SK-N-SH treated with all-trans-retinoic acid at 6 μM for 48 hours (cell line): ENCODE data around the gene RASL12.

ENCODE experiments used
- ATAC-seq: fragments of 200-7000 bp; cut with Tn5 transposase; 3 replicates; pipeline ENCODE4 v1.9.1; 2020; ENCODE audit warnings: mild to moderate bottlenecking, moderate library complexity
- ARNTL ChIP-seq: fragments of 450-650 bp; formaldehyde crosslinking; IDR thresholded peaks from 2 replicates; pipeline ENCODE4 v1.5.0; 2020; ENCODE audit warnings: low read depth, mild to moderate bottlenecking, moderate library complexity, borderline replicate concordance
- BACH2 ChIP-seq: fragments of 250-450 bp; sonication (Bioruptor Pico); IDR thresholded peaks from 2 replicates; pipeline ENCODE4 v1.9.0; 2021; ENCODE audit warnings: mild to moderate bottlenecking, borderline replicate concordance
- CREB5 ChIP-seq: fragments of 250-450 bp; sonication (Bioruptor Pico); IDR thresholded peaks from 2 replicates; pipeline ENCODE4 v1.5.1; 2020; ENCODE audit warnings: low read depth, mild to moderate bottlenecking, moderate library complexity
- ESRRG ChIP-seq: fragments of 250-450 bp; sonication (Bioruptor Pico); IDR thresholded peaks from 2 replicates; pipeline ENCODE4 v1.6.1; 2021; ENCODE audit warnings: mild to moderate bottlenecking
- GLIS3 ChIP-seq: fragments of 250-450 bp; sonication (Bioruptor Pico); IDR thresholded peaks from 2 replicates; pipeline ENCODE4 v1.5.0; 2020; ENCODE audit warnings: mild to moderate bottlenecking, moderate library complexity
- ISL1 ChIP-seq: fragments of 250-450 bp; sonication (Bioruptor Pico); IDR thresholded peaks from 2 replicates; pipeline ENCODE4 v2.1.2; 2022; ENCODE audit warnings: mild to moderate bottlenecking, moderate library complexity
- OSR1 ChIP-seq: fragments of 250-450 bp; sonication (Bioruptor Pico); IDR thresholded peaks from 2 replicates; pipeline ENCODE4 v1.8.0; 2022; ENCODE audit warnings: moderate library complexity, mild to moderate bottlenecking, inconsistent platforms
- PPARA ChIP-seq: fragments of 250-450 bp; sonication (Bioruptor Pico); IDR thresholded peaks from 2 replicates; pipeline ENCODE4 v1.5.0; 2020; ENCODE audit warnings: mild to moderate bottlenecking, borderline replicate concordance
- RARB ChIP-seq: fragments of 250-450 bp; sonication (Bioruptor Pico); IDR thresholded peaks from 2 replicates; pipeline ENCODE4 v1.8.0; 2021; ENCODE audit warnings: mild to moderate bottlenecking, moderate library complexity
- SNAI2 ChIP-seq: fragments of 250-450 bp; sonication (Bioruptor Pico); IDR thresholded peaks from 2 replicates; pipeline ENCODE4 v1.5.0; 2020; ENCODE audit warnings: mild to moderate bottlenecking, moderate library complexity
- TCF4 ChIP-seq: fragments of 250-450 bp; sonication (Bioruptor Pico); IDR thresholded peaks from 2 replicates; pipeline ENCODE4 v1.8.0; 2021; ENCODE audit warnings: mild to moderate bottlenecking, moderate library complexity, borderline replicate concordance
- TOX ChIP-seq: fragments of 250-450 bp; sonication (Bioruptor Pico); IDR thresholded peaks from 2 replicates; pipeline ENCODE4 v1.8.0; 2021; ENCODE audit warnings: mild to moderate bottlenecking, moderate library complexity, borderline replicate concordance
- ZFP3 ChIP-seq: fragments of 250-450 bp; sonication (Bioruptor Pico); IDR thresholded peaks from 2 replicates; pipeline ENCODE4 v1.5.0; 2020; ENCODE audit warnings: mild to moderate bottlenecking, moderate library complexity
- ZFP30 ChIP-seq: fragments of 450-650 bp; formaldehyde crosslinking; IDR thresholded peaks from 2 replicates; pipeline ENCODE4 v1.5.0; 2022; ENCODE audit warnings: mild to moderate bottlenecking, moderate library complexity
- ZNF565 ChIP-seq: fragments of 450-650 bp; formaldehyde crosslinking; conservative IDR thresholded peaks from 2 replicates; pipeline ENCODE4 v1.5.0; 2020; ENCODE audit warnings: low read depth, mild to moderate bottlenecking, moderate library complexity
- ZNF70 ChIP-seq: fragments of 450-650 bp; formaldehyde crosslinking; IDR thresholded peaks from 2 replicates; pipeline ENCODE4 v1.5.0; 2020; ENCODE audit warnings: mild to moderate bottlenecking, moderate library complexity
- ZNF8 ChIP-seq: fragments of 450-650 bp; formaldehyde crosslinking; IDR thresholded peaks from 2 replicates; pipeline ENCODE4 v1.5.0; 2020; ENCODE audit warnings: mild to moderate bottlenecking, moderate library complexity
- TF ChIP-seq, protein P1 (sequence below): fragments of 250-450 bp; sonication (Bioruptor Pico); IDR thresholded peaks from 2 replicates; pipeline ENCODE4 v1.5.0; 2020; ENCODE audit warnings: mild to moderate bottlenecking, moderate library complexity
- TF ChIP-seq, protein P2 (sequence below): fragments of 250-450 bp; sonication (Bioruptor Pico); IDR thresholded peaks from 2 replicates; pipeline ENCODE4 v1.5.1; 2021; ENCODE audit warnings: mild to moderate bottlenecking, moderate library complexity
- TF ChIP-seq, protein P3 (sequence below): fragments of 250-450 bp; sonication (Bioruptor Pico); IDR thresholded peaks from 2 replicates; pipeline ENCODE4 v1.8.0; 2020; ENCODE audit warnings: mild to moderate bottlenecking, moderate library complexity, borderline replicate concordance

RASL12 gene

GRCh38 chr15:65084500-65085206 lies 16.9 kb upstream of the RASL12 start:
- TF ChIP-seq TOX (CRISPR knock-in tag) (no peak), ISL1 (CRISPR knock-in tag) (no peak), ESRRG (CRISPR knock-in tag) (no peak), SNAI2 (CRISPR knock-in tag) (no peak), CREB5 (no peak), ZFP30 (no peak), ZNF8 (CRISPR knock-in tag) (no peak), GLIS3 (CRISPR knock-in tag) (no peak)
- TF ChIP-seq, protein P1, sequence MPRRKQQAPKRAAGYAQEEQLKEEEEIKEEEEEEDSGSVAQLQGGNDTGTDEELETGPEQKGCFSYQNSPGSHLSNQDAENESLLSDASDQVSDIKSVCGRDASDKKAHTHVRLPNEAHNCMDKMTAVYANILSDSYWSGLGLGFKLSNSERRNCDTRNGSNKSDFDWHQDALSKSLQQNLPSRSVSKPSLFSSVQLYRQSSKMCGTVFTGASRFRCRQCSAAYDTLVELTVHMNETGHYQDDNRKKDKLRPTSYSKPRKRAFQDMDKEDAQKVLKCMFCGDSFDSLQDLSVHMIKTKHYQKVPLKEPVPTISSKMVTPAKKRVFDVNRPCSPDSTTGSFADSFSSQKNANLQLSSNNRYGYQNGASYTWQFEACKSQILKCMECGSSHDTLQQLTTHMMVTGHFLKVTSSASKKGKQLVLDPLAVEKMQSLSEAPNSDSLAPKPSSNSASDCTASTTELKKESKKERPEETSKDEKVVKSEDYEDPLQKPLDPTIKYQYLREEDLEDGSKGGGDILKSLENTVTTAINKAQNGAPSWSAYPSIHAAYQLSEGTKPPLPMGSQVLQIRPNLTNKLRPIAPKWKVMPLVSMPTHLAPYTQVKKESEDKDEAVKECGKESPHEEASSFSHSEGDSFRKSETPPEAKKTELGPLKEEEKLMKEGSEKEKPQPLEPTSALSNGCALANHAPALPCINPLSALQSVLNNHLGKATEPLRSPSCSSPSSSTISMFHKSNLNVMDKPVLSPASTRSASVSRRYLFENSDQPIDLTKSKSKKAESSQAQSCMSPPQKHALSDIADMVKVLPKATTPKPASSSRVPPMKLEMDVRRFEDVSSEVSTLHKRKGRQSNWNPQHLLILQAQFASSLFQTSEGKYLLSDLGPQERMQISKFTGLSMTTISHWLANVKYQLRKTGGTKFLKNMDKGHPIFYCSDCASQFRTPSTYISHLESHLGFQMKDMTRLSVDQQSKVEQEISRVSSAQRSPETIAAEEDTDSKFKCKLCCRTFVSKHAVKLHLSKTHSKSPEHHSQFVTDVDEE = no peak
- ATAC-seq = no peak

DNA sequence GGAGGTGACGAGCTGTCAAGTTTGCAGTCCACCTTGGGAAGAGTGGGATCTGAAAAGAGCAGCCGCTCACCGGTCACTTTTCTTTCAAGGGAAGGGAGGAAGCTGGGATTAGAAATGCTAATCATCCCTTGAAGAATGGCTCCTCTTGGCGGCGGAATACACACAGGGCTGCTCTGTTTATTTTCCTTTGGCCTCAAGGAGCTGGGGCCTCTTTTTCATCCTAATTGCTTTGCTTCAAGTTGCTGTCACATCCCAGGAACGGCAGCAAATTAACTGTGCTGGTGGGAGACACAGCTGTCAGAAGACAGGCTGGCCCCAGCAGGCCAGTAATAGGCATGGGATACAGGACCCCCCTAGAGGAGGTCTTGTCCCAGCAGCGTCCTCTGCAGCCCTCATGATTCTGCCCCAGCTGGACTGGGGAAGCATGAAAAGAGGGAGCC lies 15.5 kb upstream of the RASL12 start:
- TF ChIP-seq, protein P1 = no peak
- TF ChIP-seq OSR1 (CRISPR knock-in tag) (no peak), ZFP3 (CRISPR knock-in tag) (no peak), TCF4 (no peak), PPARA (no peak), TOX (CRISPR knock-in tag) (no peak)
- ATAC-seq = no peak

DNA sequence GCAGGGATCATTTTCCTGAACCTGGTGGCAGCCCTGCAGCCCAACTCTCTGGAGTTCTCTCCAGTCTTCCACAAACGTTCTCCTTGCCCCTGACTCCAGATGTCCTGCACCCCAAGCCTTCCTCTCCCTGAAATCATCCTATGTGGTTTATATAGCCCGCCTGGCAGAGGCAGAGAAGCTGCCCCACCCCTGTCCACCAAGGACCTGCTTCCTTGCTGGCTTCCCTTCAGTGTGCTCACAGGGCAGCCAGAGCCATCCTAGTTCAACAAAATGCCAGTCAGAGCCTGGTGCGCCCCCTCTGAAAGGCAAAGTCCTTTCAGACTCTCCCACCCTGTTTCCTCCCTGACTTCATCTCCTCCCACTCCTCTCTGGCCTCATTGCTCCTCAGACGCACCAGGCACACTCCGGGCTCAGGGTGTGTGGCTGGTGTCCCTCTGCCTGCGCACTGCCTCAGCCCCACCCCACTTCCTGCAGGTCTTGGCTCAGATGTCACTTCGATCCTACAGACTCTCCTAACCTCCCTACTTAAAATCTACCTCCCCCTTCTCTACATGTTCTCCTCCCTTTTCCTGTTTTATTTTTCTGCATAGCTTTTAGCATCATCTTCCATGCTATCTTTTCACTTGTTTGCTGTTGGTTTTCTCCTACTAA lies 14.6 kb upstream of the RASL12 start:
- peak; percentile 10; the same call in 1 of the 3 replicates for ATAC-seq
- TF ChIP-seq PPARA = no peak
- no peak for TF ChIP-seq ARNTL
- no peak for TF ChIP-seq ISL1 (CRISPR knock-in tag)
- TF ChIP-seq BACH2 = no peak
- TF ChIP-seq ZNF70 = no peak
- no peak for TF ChIP-seq ESRRG (CRISPR knock-in tag)
- TF ChIP-seq, protein P2, sequence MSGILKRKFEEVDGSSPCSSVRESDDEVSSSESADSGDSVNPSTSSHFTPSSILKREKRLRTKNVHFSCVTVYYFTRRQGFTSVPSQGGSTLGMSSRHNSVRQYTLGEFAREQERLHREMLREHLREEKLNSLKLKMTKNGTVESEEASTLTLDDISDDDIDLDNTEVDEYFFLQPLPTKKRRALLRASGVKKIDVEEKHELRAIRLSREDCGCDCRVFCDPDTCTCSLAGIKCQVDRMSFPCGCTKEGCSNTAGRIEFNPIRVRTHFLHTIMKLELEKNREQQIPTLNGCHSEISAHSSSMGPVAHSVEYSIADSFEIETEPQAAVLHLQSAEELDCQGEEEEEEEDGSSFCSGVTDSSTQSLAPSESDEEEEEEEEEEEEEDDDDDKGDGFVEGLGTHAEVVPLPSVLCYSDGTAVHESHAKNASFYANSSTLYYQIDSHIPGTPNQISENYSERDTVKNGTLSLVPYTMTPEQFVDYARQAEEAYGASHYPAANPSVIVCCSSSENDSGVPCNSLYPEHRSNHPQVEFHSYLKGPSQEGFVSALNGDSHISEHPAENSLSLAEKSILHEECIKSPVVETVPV (CRISPR knock-in tag) = no peak
- TF ChIP-seq ZNF565 (CRISPR knock-in tag) = no peak

DNA sequence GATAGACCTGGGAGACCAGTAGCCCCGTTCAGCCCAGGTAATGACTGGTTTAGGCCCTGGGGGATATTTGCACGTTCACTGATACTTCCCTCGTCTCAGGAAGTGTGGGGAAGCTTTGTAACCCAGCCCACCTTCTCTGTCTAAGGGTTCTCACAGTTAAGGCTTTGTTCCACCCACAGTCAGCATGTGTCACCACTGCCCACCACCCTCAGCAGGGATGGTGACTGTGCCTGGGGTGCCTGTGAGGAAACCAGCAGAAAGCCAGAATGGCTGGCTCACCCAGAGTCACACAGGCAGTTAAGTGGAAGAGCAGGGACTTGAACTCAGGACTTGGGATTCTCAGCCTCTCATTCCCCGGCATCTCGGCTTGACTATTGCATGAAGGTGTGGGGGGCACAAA lies 14.0 kb upstream of the RASL12 start:
- ATAC-seq = no peak
- TF ChIP-seq, protein P1 = no peak
- TF ChIP-seq, protein P2 (CRISPR knock-in tag) = no peak
- TF ChIP-seq ARNTL (no peak), ISL1 (CRISPR knock-in tag) (no peak), RARB (CRISPR knock-in tag) (no peak), ESRRG (CRISPR knock-in tag) (no peak), BACH2 (no peak), SNAI2 (CRISPR knock-in tag) (no peak), ZFP3 (CRISPR knock-in tag) (no peak), ZNF565 (CRISPR knock-in tag) (no peak)
- TF ChIP-seq, protein P3, sequence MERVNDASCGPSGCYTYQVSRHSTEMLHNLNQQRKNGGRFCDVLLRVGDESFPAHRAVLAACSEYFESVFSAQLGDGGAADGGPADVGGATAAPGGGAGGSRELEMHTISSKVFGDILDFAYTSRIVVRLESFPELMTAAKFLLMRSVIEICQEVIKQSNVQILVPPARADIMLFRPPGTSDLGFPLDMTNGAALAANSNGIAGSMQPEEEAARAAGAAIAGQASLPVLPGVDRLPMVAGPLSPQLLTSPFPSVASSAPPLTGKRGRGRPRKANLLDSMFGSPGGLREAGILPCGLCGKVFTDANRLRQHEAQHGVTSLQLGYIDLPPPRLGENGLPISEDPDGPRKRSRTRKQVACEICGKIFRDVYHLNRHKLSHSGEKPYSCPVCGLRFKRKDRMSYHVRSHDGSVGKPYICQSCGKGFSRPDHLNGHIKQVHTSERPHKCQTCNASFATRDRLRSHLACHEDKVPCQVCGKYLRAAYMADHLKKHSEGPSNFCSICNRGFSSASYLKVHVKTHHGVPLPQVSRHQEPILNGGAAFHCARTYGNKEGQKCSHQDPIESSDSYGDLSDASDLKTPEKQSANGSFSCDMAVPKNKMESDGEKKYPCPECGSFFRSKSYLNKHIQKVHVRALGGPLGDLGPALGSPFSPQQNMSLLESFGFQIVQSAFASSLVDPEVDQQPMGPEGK (CRISPR knock-in tag) = no peak
